HCT116 (cell line): ENCODE data around the gene ARHGAP20. TPM values are rescaled to one million over a fixed set of nuclear protein-coding genes. Genes with fewer than 3 reads are reported as not detected.

Experiments used
- ATAC-seq: fragments of 200-7000 bp; cut with Tn5 transposase; 2 replicates; pipeline ENCODE4 v1.9.1; 2020; ENCODE audit warnings: mild to moderate bottlenecking, moderate library complexity
- BruUV-seq: library from RNA; stranded (reverse); fragments of 400-500 nt; replicated peaks from 2 replicates; lab custom pipeline; 2021; lab: Mats Ljungman, UMichigan
- CTCF ChIA-PET: fragments of 300-600 bp; sonication (Branson Sonifier 250); formaldehyde crosslinking; loops from one replicate; lab custom pipeline; 2021; ENCODE audit warnings: antibody characterized with exemption; lab: Charles Lee
- POLR2A ChIA-PET: fragments of 300-600, 350-600 bp; sonication (Branson Sonifier 250); formaldehyde crosslinking; loops from one replicate; lab custom pipeline; 2021; ENCODE audit warnings: antibody characterized with exemption; lab: Charles Lee
- RAD21 ChIA-PET, 2 experiments: fragments of 300-600 bp; sonication (Branson Sonifier 250); formaldehyde crosslinking; loops; one replicate each; lab custom pipeline; 2023; ENCODE audit warnings: low total read pairs in 2 of 2; ENCODE audit not compliant: uncharacterized antibody in 2 of 2, unreplicated experiment in 2 of 2, low non-redundant PET in 1 of 2; lab: Charles Lee
- DNase-seq: peaks from one replicate; pipeline ENCODE4 v3.0.0-alpha.2; 2010; ENCODE audit warnings: low read depth, low spot score
- H2AFZ ChIP-seq: fragments of 200-600 bp; shearing (Covaris generic), sonication (generic); 2 replicates; pipeline ENCODE4 v1.6.1; 2017; ENCODE audit warnings: low read depth, mixed run types, mixed read lengths, antibody characterized with exemption, low read length; ENCODE audit not compliant: poor library complexity, severe bottlenecking
- H3K27ac ChIP-seq: 2 replicates; pipeline ENCODE4 v1.5.1; 2012; ENCODE audit warnings: low read depth, low read length
- H3K27me3 ChIP-seq: fragments of 200-600 bp; sonication (generic); 2 replicates; pipeline ENCODE4 v1.6.1; 2016; ENCODE audit warnings: mixed run types, low read length, mixed read lengths; ENCODE audit not compliant: insufficient read depth
- H3K36me3 ChIP-seq, 2 experiments: fragments of 200-500 bp in 1 of 2; fragments of 200-600 bp in 1 of 2; sonication (Bioruptor generic) in 1 of 2; sonication (generic) in 1 of 2; 2 replicates each; pipeline versions ENCODE4 v1.5.1 to v1.6.1; 2014 to 2016; ENCODE audit warnings: low read length in 2 of 2, inconsistent platforms in 1 of 2, mixed read lengths in 1 of 2, mixed run types in 1 of 2; ENCODE audit not compliant: insufficient read depth in 2 of 2, control insufficient read depth in 1 of 2
- H3K4me1 ChIP-seq, 2 experiments: fragments of 200-600 bp in 1 of 2; sonication (generic) in 1 of 2; 2 replicates each; pipeline versions ENCODE4 v1.5.1 to v1.6.1; 2012 to 2017; ENCODE audit warnings: low read length in 2 of 2, inconsistent platforms in 1 of 2, mild to moderate bottlenecking in 1 of 2, mixed read lengths in 1 of 2, mixed run types in 1 of 2, moderate library complexity in 1 of 2; ENCODE audit not compliant: insufficient read depth in 2 of 2, control insufficient read depth in 1 of 2
- H3K4me2 ChIP-seq: fragments of 200-600 bp; sonication (generic); 2 replicates; pipeline ENCODE4 v1.6.1; 2017; ENCODE audit warnings: mixed run types, low read length, mixed read lengths
- H3K4me3 ChIP-seq, 2 experiments: fragments of 200-600 bp in 1 of 2; sonication (generic) in 1 of 2; replicated peaks in 1 of 2; 2 replicates each; pipeline ENCODE4 v1.5.1; 2011 to 2016; ENCODE audit warnings: low read length in 2 of 2, control low read depth in 1 of 2, low read depth in 1 of 2, mild to moderate bottlenecking in 1 of 2, mixed read lengths in 1 of 2, mixed run types in 1 of 2
- H3K79me2 ChIP-seq: fragments of 200-600 bp; sonication (generic); 2 replicates; pipeline ENCODE4 v1.6.1; 2017; ENCODE audit warnings: mild to moderate bottlenecking, mixed run types, low read length, moderate library complexity, mixed read lengths; ENCODE audit not compliant: insufficient read depth
- H3K9ac ChIP-seq: fragments of 200-600 bp; sonication (generic); 2 replicates; pipeline ENCODE4 v1.6.1; 2016; ENCODE audit warnings: low read length, mixed read lengths
- H3K9me2 ChIP-seq: fragments of 200-600 bp; sonication (generic), shearing (Covaris generic); 2 replicates; pipeline ENCODE4 v1.6.1; 2017; ENCODE audit warnings: mixed run types, mild to moderate bottlenecking, moderate library complexity; ENCODE audit not compliant: insufficient read depth
- H3K9me3 ChIP-seq, 2 experiments: fragments of 200-500 bp in 1 of 2; fragments of 200-600 bp in 1 of 2; sonication (Bioruptor generic) in 1 of 2; sonication (generic) in 1 of 2; 2 replicates each; pipeline ENCODE4 v1.6.1; 2014 to 2017; ENCODE audit warnings: low read length in 2 of 2, mixed read lengths in 2 of 2, inconsistent platforms in 1 of 2, low read depth in 1 of 2, mild to moderate bottlenecking in 1 of 2, mixed run types in 1 of 2, moderate library complexity in 1 of 2; ENCODE audit not compliant: control insufficient read depth in 1 of 2, insufficient read depth in 1 of 2
- H4K20me1 ChIP-seq: fragments of 200-600 bp; sonication (generic), shearing (Covaris generic); 2 replicates; pipeline ENCODE4 v1.6.1; 2017; ENCODE audit warnings: mixed run types, mild to moderate bottlenecking, moderate library complexity; ENCODE audit not compliant: insufficient read depth
- CBX3 ChIP-seq: IDR thresholded peaks from 2 replicates; pipeline ENCODE4 v1.6.1; 2012; ENCODE audit warnings: low read depth
- CEBPB ChIP-seq: IDR thresholded peaks from 2 replicates; pipeline ENCODE4 v1.6.1; 2012; ENCODE audit warnings: low read depth
- EGR1 ChIP-seq: IDR thresholded peaks from 2 replicates; pipeline ENCODE4 v1.6.1; 2012; ENCODE audit warnings: low read depth
- ELF1 ChIP-seq: IDR thresholded peaks from 2 replicates; pipeline ENCODE4 v1.6.1; 2012; ENCODE audit warnings: low read depth, borderline replicate concordance
- EZH2 ChIP-seq: fragments of 200-600 bp; sonication (generic); IDR thresholded peaks from 2 replicates; pipeline ENCODE4 v1.6.1; 2017; ENCODE audit warnings: antibody characterized with exemption, mixed run types
- EZH2phosphoT487 ChIP-seq: fragments of 200-600 bp; IDR thresholded peaks from 2 replicates; pipeline ENCODE4 v1.6.1; 2018; ENCODE audit warnings: antibody characterized with exemption, borderline replicate concordance
- FOSL1 ChIP-seq: IDR thresholded peaks from 2 replicates; pipeline ENCODE4 v1.6.1; 2012; ENCODE audit warnings: low read depth
- JUND ChIP-seq: IDR thresholded peaks from 2 replicates; pipeline ENCODE4 v1.6.1; 2012
- POLR2AphosphoS5 ChIP-seq: IDR thresholded peaks from 2 replicates; pipeline ENCODE4 v1.6.1; 2011; ENCODE audit warnings: mild to moderate bottlenecking, low read depth, low read length, moderate library complexity
- RAD21 ChIP-seq: IDR thresholded peaks from 2 replicates; pipeline ENCODE4 v1.6.1; 2012; ENCODE audit warnings: low read depth, mild to moderate bottlenecking
- SIN3A ChIP-seq: IDR thresholded peaks from 2 replicates; pipeline ENCODE4 v1.6.1; 2012; ENCODE audit warnings: low read depth
- SP1 ChIP-seq: IDR thresholded peaks from 2 replicates; pipeline ENCODE4 v1.6.1; 2012; ENCODE audit warnings: low read depth
- SRF ChIP-seq: IDR thresholded peaks from 2 replicates; pipeline ENCODE4 v1.6.1; 2012; ENCODE audit warnings: low read depth
- TCF7L2 ChIP-seq: IDR thresholded peaks from 2 replicates; pipeline ENCODE4 v1.7.0; 2011; ENCODE audit warnings: borderline replicate concordance, inconsistent platforms; ENCODE audit not compliant: insufficient read depth, insufficient read length; ENCODE audit errors: extremely low read depth
- YY1 ChIP-seq: IDR thresholded peaks from 2 replicates; pipeline ENCODE4 v1.6.1; 2011; ENCODE audit warnings: low read length, low read depth, moderate library complexity, mild to moderate bottlenecking; ENCODE audit not compliant: insufficient replicate concordance; ENCODE audit errors: extremely low read depth
- ZBTB33 ChIP-seq: IDR thresholded peaks from 2 replicates; pipeline ENCODE4 v1.6.1; 2011; ENCODE audit warnings: mild to moderate bottlenecking, low read length, moderate library complexity; ENCODE audit not compliant: insufficient replicate concordance; ENCODE audit errors: extremely low read depth
- ZNF274 ChIP-seq: fragments of 200-500 bp; sonication (Bioruptor generic); IDR thresholded peaks from 2 replicates; pipeline ENCODE4 v1.6.1; 2014; ENCODE audit warnings: mild to moderate bottlenecking, low read depth, low read length, inconsistent platforms
- intact Hi-C: fragments of 100-400 bp; cut with micrococcal nuclease; formaldehyde crosslinking; loops from 2 replicates; pipeline ENCODE4 v1.10.0; 2022
- total RNA-seq: library from RNA; stranded (reverse); gene quantifications from one replicate; pipeline ENCODE4 v1.2.1, GENCODE V29; 2021; ENCODE audit not compliant: unreplicated experiment
- TF ChIP-seq, protein P1 (sequence below): IDR thresholded peaks from 2 replicates; pipeline ENCODE4 v1.6.1; 2012
- TF ChIP-seq, protein P2 (sequence below): IDR thresholded peaks from 2 replicates; pipeline ENCODE4 v1.6.1; 2012; ENCODE audit warnings: low read depth

ARHGAP20 gene
- total RNA-seq, 1 experiment from 2014 or later, result not detected

- no peaks in the 10 kb centered on the region for H3K79me2 ChIP-seq
- ChIA-PET RAD21 (no interaction called here), CTCF (no interaction called here), POLR2A (no interaction called here)
- peaks cover 16% of the 10 kb centered on the region; the same call in 1 of the 2 replicates for H3K27me3 ChIP-seq
- no peaks in the 10 kb centered on the region for H3K36me3 ChIP-seq
- no peaks in the 10 kb centered on the region for H4K20me1 ChIP-seq
- TF ChIP-seq EZH2phosphoT487 (no peak), POLR2AphosphoS5 (no peak), FOSL1 (no peak), JUND (no peak), EZH2 (no peak), ZNF274 (no peak), SRF (no peak), SP1 (no peak), RAD21 (no peak), TCF7L2 (no peak), CEBPB (no peak), ZBTB33 (no peak), ELF1 (no peak), YY1 (no peak), CBX3 (no peak), EGR1 (no peak), SIN3A (no peak)
- TF ChIP-seq, protein P1, sequence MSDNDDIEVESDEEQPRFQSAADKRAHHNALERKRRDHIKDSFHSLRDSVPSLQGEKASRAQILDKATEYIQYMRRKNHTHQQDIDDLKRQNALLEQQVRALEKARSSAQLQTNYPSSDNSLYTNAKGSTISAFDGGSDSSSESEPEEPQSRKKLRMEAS, result no peak
- TF ChIP-seq, protein P2, sequence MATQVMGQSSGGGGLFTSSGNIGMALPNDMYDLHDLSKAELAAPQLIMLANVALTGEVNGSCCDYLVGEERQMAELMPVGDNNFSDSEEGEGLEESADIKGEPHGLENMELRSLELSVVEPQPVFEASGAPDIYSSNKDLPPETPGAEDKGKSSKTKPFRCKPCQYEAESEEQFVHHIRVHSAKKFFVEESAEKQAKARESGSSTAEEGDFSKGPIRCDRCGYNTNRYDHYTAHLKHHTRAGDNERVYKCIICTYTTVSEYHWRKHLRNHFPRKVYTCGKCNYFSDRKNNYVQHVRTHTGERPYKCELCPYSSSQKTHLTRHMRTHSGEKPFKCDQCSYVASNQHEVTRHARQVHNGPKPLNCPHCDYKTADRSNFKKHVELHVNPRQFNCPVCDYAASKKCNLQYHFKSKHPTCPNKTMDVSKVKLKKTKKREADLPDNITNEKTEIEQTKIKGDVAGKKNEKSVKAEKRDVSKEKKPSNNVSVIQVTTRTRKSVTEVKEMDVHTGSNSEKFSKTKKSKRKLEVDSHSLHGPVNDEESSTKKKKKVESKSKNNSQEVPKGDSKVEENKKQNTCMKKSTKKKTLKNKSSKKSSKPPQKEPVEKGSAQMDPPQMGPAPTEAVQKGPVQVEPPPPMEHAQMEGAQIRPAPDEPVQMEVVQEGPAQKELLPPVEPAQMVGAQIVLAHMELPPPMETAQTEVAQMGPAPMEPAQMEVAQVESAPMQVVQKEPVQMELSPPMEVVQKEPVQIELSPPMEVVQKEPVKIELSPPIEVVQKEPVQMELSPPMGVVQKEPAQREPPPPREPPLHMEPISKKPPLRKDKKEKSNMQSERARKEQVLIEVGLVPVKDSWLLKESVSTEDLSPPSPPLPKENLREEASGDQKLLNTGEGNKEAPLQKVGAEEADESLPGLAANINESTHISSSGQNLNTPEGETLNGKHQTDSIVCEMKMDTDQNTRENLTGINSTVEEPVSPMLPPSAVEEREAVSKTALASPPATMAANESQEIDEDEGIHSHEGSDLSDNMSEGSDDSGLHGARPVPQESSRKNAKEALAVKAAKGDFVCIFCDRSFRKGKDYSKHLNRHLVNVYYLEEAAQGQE, result no peak
- H3K4me2 ChIP-seq, result no peak overlapping the region
- BruUV-seq, result no TSS peak
- H3K9me2 ChIP-seq, result no peaks in the 10 kb centered on the region
- H3K4me1 ChIP-seq, result no peaks in the 10 kb centered on the region
- no peak overlapping the region for H3K4me3 ChIP-seq
- H3K27ac ChIP-seq, result no peak overlapping the region
- DNase-seq (no peak), ATAC-seq (no peak)
- no peaks in the 10 kb centered on the region for H3K9me3 ChIP-seq
- H2AFZ ChIP-seq, result no peak overlapping the region
- no peak overlapping the region for H3K9ac ChIP-seq
- intact Hi-C loops, result no loop called here
Measured at GRCh38 chr11:110728883-110729282, 16.6 kb upstream of the ARHGAP20 start.
